Breast epithelium (tissue), 3 donors: ENCODE measurements around the gene NEU3.

Source experiments
- CTCF ChIP-seq, 3 donors: fragments of 450-650 bp; IDR thresholded peaks; one replicate each; pipeline ENCODE4 v1.5.1; 2016 to 2017; ENCODE audit warnings: antibody characterized with exemption in 3 of 3, mild to moderate bottlenecking in 3 of 3, moderate library complexity in 3 of 3
- POLR2A ChIP-seq: fragments of 450-650 bp; IDR thresholded peaks from one replicate; pipeline ENCODE4 v1.6.1; 2016; ENCODE audit warnings: antibody characterized with exemption, mild to moderate bottlenecking, moderate library complexity
- POLR2AphosphoS5 ChIP-seq, 3 donors: sonication (generic); formaldehyde crosslinking; IDR thresholded peaks; one replicate each; pipeline ENCODE4 v1.6.1; 2017; ENCODE audit warnings: antibody characterized with exemption in 3 of 3

- TF ChIP-seq CTCF (IDR thresholded peaks at IDR 0.05) (no peak), POLR2AphosphoS5 (IDR thresholded peaks at IDR 0.05) (no peak), POLR2A (no peak)
Measured at GRCh38 chr11:75001686-75002085, 13.0 kb downstream of the NEU3 start.
